GM10248 (cell line): ENCODE measurements around the gene FLII.

Experiments
- CTCF ChIA-PET: fragments of 300-600 bp; sonication (Branson Sonifier 250); formaldehyde crosslinking; extraction: SDS; loops from one replicate; lab custom pipeline; 2021; ENCODE audit warnings: antibody characterized with exemption; lab: Yijun Ruan, JAX
- POLR2A ChIA-PET: fragments of 350-650 bp; sonication (Branson Sonifier 250); formaldehyde crosslinking; extraction: SDS; loops from one replicate; lab custom pipeline; 2020; ENCODE audit warnings: antibody characterized with exemption; lab: Yijun Ruan, JAX
- DNase-seq: peaks from one replicate; pipeline ENCODE4 v3.0.0; 2012; ENCODE audit errors: extremely low spot score
- CTCF ChIP-seq: IDR thresholded peaks from 2 replicates; pipeline ENCODE4 v1.5.1; 2012; ENCODE audit warnings: mild to moderate bottlenecking, low read depth; ENCODE audit errors: extremely low read depth, missing control alignments, control extremely low read depth

Gene FLII

DNA sequence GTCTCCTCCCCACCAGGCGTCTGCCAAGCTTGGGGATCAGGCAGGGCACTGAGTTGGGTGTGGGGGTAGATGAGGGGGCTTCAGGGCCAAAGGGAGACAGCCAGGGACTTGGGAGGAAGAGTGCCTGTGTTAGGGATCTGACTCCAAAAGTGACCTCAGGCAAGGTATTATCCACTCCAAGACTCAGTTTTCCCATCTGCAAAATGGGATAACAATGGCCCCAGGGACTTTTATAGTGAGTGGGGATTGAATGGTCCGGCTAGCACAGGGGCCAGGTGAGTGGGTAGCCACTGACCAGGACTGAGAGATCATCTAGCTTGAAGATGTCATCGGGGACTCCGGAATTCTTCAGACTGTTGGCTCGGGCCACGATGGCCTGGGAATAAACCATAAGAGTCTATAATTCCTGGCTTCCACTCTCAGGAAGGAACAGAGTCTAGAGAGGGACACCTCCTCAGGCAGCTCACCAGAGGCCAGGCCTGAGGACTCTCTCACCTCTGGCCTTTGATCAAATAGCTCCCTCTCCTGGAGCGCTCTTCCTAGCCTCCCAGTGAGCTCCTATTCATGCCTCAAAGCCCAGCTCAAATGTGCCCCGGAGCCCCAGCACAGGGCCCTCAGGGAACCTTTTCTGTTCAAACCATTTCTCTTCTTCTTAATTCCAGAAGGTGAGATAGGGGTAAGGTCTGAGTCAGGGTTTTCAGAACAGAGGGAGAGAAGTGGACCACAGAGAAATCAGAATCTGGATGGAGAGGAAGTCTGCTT, 3.5 kb downstream of the FLII start:
- no peak for TF ChIP-seq CTCF
- DNase-seq, result no peak
- ChIA-PET CTCF (interaction anchor here (1.2 to 2.4 kb wide), 3 partner anchors 9 to 371 kb away, joined by 3 to 8 read pairs (median 6); no protein-coding TSS in a partner anchor), POLR2A (no interaction called here)

DNA sequence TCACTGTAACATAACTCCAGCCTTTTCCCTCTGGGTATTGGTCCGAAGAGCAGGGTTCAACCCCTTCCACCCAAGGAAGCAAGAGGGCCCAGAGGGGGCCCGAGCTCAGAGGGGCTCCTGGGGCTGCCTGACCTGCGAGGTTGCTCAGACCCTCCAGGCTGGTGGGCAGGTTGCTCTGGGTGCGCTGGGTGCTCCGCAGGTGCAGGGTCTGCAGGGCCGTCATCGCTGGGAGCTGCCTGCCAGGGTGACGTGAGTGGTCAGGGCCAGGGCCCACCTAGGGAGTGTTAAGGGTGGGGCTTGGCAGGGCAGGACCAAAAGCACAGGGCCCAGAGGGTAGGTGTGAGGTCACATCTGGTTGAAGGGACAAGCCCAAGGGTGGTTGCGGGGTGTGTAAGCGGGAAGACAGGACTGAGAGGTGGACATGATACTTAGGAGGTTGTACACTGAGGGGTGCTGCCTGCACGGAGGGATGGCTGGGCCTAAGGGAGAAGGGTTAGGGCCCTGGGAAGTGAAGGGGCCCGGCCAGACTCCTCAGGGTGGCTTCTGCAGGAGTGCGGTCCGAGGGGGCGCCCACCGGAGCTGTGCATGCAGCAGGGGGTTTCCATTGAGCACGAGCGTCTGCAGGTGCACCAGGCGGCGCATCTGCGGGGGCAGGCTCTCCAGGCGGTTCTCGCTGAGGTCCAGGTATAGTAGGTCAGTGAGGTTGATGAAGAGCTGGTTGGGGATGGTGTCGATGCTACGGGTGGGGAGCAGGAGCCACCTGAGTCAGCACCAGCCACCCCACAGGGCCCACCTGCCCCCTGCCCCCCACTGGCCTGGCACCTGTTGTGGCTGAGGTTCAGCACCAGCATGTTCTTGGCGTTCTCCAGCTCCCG, 4.4 kb downstream of the FLII start:
- ChIA-PET POLR2A (no interaction called here), CTCF (interaction anchor here (1.2 to 2.4 kb wide), 3 partner anchors 10 to 372 kb away, joined by 3 to 8 read pairs (median 6); no protein-coding TSS in a partner anchor)
- no peak for TF ChIP-seq CTCF
- no peak for DNase-seq

- CTCF ChIA-PET, result no interaction called here
- no peak for DNase-seq
- TF ChIP-seq CTCF, result no peak
- POLR2A ChIA-PET, result no interaction called here
Observed at GRCh38 chr17:18253187-18253884, 5.2 kb downstream of the FLII start.

- ChIA-PET POLR2A (no interaction called here), CTCF (no interaction called here)
- no peak for TF ChIP-seq CTCF
- DNase-seq, result no peak
Observed at GRCh38 chr17:18252160-18252559, 6.4 kb downstream of the FLII start.

DNA sequence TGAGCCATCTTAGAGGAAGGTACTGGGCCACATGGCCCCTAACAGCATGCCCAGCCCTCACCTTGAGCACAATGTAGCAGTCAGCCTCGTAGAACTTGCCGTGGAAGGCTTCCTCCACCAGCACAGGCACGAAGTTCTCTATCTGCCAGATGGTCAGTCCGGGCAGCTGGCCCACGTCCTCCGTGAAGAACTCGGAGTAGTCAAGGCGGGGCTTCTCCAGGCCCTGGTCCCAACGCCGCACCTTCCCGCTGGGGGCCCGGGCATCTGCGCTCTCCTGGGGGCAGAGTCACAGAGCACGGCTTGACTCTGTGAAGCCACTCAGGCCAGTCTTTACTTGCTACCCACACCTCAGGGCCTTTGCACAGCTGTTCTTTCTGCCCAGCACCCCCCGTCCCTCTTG, 7.3 kb downstream of the FLII start:
- ChIA-PET POLR2A (no interaction called here), CTCF (no interaction called here)
- no peak for DNase-seq
- no peak for TF ChIP-seq CTCF

DNA sequence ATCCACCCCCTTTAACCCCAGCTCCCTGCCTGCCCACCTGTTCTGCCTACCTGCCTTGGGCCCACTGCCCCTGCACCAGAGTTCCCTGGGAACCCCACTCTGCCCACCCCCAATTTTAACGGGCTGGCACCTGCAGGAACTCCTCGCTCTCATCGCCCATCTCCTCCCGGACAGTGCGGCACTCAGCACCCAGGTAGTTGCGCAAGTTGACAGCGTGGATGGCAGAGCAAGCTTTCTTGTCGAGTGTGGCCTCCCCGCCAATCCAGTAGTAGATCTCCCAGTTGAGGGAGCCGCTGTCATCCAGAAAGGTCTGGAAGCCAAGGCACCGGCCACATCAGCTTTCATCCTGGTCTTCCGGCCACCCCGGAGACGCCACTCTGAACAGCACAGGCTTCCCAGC, 7.8 kb downstream of the FLII start:
- no peak for TF ChIP-seq CTCF
- CTCF ChIA-PET, result interaction anchor here (1.1 kb wide), 1 partner anchor 23 kb away, joined by 3 read pairs; no protein-coding TSS in a partner anchor
- DNase-seq, result no peak
- POLR2A ChIA-PET, result no interaction called here
